A673 (cell line): ENCODE data around the gene TOR2A.

Experiments used
- CTCF ChIP-seq: fragments of 300-800, 200-600 bp; sonication (generic); conservative IDR thresholded peaks from 2 replicates; pipeline ENCODE4 v1.5.1; 2017; ENCODE audit warnings: low read depth, mild to moderate bottlenecking, antibody characterized with exemption, low read length, moderate library complexity, mixed read lengths
- EZH2 ChIP-seq: fragments of 200-600 bp; sonication (generic); IDR thresholded peaks from 2 replicates; pipeline ENCODE4 v1.6.1; 2017; ENCODE audit warnings: borderline replicate concordance, low read depth, mild to moderate bottlenecking, mixed read lengths, antibody characterized with exemption, low read length; ENCODE audit not compliant: poor library complexity, severe bottlenecking

GRCh38 chr9:127728808-127729207 lies 6.3 kb downstream of the TOR2A start:
- TF ChIP-seq CTCF (no peak), EZH2 (no peak)
